ENCODE results near the gene CEP131. TPM values are rescaled to one million over a fixed set of nuclear protein-coding genes. Genes with fewer than 3 reads are reported as not detected.
A peak's percentile ranks its signal among the peaks of the same experiment; 100 is the strongest.

The CEP131 gene
- total RNA-seq, 1 experiment from 2014 or later: 20.2 TPM

DNA sequence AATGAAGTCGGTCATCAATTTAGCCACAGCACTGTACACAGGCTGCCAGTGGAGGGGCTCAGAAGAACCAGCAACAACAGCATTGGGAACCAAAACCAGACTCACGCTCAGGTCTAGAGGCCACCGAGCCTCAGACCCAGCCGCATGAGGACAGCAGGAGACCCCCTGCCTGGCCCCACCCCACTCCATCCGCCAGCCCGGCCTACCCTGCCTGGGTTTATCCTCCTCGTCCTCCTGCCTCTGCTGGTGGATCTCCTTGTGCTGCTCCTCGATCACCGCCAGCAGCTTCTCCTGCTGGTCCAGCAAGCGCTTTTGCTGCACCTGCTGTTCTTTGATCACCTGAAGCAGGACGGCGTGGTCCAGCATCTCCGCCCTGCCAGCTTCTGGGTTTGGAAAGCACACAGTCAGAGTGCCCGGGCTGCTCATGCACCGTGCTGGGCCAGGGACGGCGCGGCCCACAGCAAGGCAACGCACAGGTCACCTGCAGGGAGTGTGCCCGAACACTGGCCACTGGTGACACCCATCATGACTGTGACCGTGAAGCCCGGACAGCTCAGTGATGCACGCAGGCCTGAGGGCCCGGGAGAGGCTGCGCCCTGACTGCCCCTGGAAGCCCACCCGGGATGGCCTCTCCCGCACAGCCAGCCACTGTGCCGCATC lies 24.0 kb upstream of the CEP131 start:
- DNase-seq: no peak
- no peaks in the 10 kb centered on the region for H3K27me3 ChIP-seq (ENCODE audit: control insufficient read depth, insufficient read depth, low read length)
- H3K4me3 ChIP-seq (ENCODE audit: insufficient read depth, low read depth, low read length): no peak overlapping the region
- no peaks in the 10 kb centered on the region; the same call in 1 of the 2 replicates for H3K36me3 ChIP-seq (replicated peaks; ENCODE audit: control insufficient read depth, insufficient read depth, low read length)

GRCh38 chr17:81246343-81246670 lies 23.5 kb upstream of the CEP131 start:
- no peak for DNase-seq
- Histone ChIP-seq H3K4me3 (ENCODE audit: insufficient read depth, low read depth, low read length) (no peak overlapping the region), H3K36me3 (replicated peaks; ENCODE audit: control insufficient read depth, insufficient read depth, low read length) (no peaks in the 10 kb centered on the region; the same call in 1 of the 2 replicates), H3K27me3 (ENCODE audit: control insufficient read depth, insufficient read depth, low read length) (no peaks in the 10 kb centered on the region)

GRCh38 chr17:81245665-81246342 lies 23.0 kb upstream of the CEP131 start:
- H3K36me3 ChIP-seq (replicated peaks; ENCODE audit: control insufficient read depth, insufficient read depth, low read length): peaks cover 4% of the 10 kb centered on the region
- no peak for DNase-seq
- no peak overlapping the region for H3K4me3 ChIP-seq (ENCODE audit: insufficient read depth, low read depth, low read length)
- H3K27me3 ChIP-seq (ENCODE audit: control insufficient read depth, insufficient read depth, low read length): no peaks in the 10 kb centered on the region

- DNase-seq: no peak
- Histone ChIP-seq H3K36me3 (replicated peaks; ENCODE audit: control insufficient read depth, insufficient read depth, low read length) (peaks cover 5% of the 10 kb centered on the region), H3K27me3 (ENCODE audit: control insufficient read depth, insufficient read depth, low read length) (no peaks in the 10 kb centered on the region), H3K4me3 (ENCODE audit: insufficient read depth, low read depth, low read length) (no peak overlapping the region)
Measured at GRCh38 chr17:81245024-81245664, 22.4 kb upstream of the CEP131 start.

DNA sequence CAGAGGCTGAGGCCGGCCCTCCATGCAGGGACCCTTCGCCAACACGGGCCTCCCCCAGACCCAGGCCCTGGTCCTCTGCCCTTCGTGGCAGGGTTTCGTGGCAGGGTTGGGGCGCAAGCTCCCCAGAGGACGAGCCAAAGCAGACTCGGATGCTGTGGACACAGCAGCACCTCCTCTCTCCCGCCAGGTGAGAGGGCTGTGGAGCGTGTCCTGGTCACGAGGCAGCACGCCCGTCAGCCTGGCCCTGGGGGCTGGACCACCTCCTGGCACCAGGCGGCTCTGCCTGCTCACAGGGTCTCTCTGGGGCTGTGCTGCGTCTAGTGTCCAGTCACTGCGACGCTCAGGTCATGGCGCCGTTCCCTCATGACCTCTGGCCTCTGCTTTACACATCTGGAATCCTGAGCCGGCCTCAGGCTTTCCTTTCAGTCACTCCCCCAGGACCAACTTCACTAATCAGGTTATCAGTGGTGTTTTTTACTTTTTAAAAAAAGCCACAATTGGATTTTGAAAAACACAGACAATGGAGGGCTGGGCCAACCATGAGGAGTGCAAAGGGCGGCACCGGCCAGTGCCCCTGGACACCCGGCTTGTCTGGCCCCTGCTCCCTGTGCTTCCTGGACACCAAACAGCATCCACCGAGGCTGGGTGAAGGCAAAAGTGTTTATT lies 21.7 kb upstream of the CEP131 start:
- Histone ChIP-seq H3K27me3 (ENCODE audit: control insufficient read depth, insufficient read depth, low read length) (no peaks in the 10 kb centered on the region), H3K36me3 (replicated peaks; ENCODE audit: control insufficient read depth, insufficient read depth, low read length) (peaks cover 5% of the 10 kb centered on the region), H3K4me3 (ENCODE audit: insufficient read depth, low read depth, low read length) (no peak overlapping the region)
- DNase-seq: no peak

DNA sequence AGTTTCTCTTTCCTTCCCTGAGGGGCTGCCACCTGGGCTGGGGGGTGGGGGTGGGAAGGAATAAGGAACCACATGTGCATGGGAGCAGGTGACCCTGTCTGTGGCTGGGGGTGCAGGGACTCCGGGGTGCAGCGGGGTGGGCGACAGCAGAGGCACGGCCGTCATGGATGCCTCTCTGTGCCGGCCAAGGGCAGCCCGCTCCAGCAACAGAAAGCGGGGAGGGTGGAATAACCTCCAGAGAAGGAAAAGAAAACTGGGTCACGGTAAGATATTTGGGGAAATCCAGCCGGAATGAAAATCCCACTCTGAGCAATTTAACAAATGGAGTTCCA lies 20.5 kb upstream of the CEP131 start:
- Histone ChIP-seq H3K36me3 (replicated peaks; ENCODE audit: control insufficient read depth, insufficient read depth, low read length) (peaks cover 5% of the 10 kb centered on the region), H3K4me3 (ENCODE audit: insufficient read depth, low read depth, low read length) (no peak overlapping the region), H3K27me3 (ENCODE audit: control insufficient read depth, insufficient read depth, low read length) (no peaks in the 10 kb centered on the region)
- no peak for DNase-seq

GRCh38 chr17:81242421-81243332 lies 19.9 kb upstream of the CEP131 start:
- DNase-seq: peak; percentile 79
- Histone ChIP-seq H3K4me3 (ENCODE audit: insufficient read depth, low read depth, low read length) (no peak overlapping the region), H3K27me3 (ENCODE audit: control insufficient read depth, insufficient read depth, low read length) (no peaks in the 10 kb centered on the region), H3K36me3 (replicated peaks; ENCODE audit: control insufficient read depth, insufficient read depth, low read length) (peaks cover 5% of the 10 kb centered on the region)

- no peaks in the 10 kb centered on the region for H3K27me3 ChIP-seq (ENCODE audit: control insufficient read depth, insufficient read depth, low read length)
- no peak overlapping the region for H3K4me3 ChIP-seq (ENCODE audit: insufficient read depth, low read depth, low read length)
- DNase-seq: peak; percentile 98
- H3K36me3 ChIP-seq (replicated peaks; ENCODE audit: control insufficient read depth, insufficient read depth, low read length): peaks cover 5% of the 10 kb centered on the region
Measured at GRCh38 chr17:81241648-81242420, 19.1 kb upstream of the CEP131 start.

GRCh38 chr17:81241203-81241602 lies 18.4 kb upstream of the CEP131 start:
- Histone ChIP-seq H3K36me3 (replicated peaks; ENCODE audit: control insufficient read depth, insufficient read depth, low read length) (peaks cover 5% of the 10 kb centered on the region), H3K4me3 (ENCODE audit: insufficient read depth, low read depth, low read length) (no peak overlapping the region), H3K27me3 (ENCODE audit: control insufficient read depth, insufficient read depth, low read length) (no peaks in the 10 kb centered on the region)
- no peak for DNase-seq

- Histone ChIP-seq H3K36me3 (replicated peaks; ENCODE audit: control insufficient read depth, insufficient read depth, low read length) (peaks cover 5% of the 10 kb centered on the region), H3K4me3 (ENCODE audit: insufficient read depth, low read depth, low read length) (no peak overlapping the region), H3K27me3 (ENCODE audit: control insufficient read depth, insufficient read depth, low read length) (no peaks in the 10 kb centered on the region)
- DNase-seq: no peak
Measured at GRCh38 chr17:81240761-81241160, 18.0 kb upstream of the CEP131 start.

DNA sequence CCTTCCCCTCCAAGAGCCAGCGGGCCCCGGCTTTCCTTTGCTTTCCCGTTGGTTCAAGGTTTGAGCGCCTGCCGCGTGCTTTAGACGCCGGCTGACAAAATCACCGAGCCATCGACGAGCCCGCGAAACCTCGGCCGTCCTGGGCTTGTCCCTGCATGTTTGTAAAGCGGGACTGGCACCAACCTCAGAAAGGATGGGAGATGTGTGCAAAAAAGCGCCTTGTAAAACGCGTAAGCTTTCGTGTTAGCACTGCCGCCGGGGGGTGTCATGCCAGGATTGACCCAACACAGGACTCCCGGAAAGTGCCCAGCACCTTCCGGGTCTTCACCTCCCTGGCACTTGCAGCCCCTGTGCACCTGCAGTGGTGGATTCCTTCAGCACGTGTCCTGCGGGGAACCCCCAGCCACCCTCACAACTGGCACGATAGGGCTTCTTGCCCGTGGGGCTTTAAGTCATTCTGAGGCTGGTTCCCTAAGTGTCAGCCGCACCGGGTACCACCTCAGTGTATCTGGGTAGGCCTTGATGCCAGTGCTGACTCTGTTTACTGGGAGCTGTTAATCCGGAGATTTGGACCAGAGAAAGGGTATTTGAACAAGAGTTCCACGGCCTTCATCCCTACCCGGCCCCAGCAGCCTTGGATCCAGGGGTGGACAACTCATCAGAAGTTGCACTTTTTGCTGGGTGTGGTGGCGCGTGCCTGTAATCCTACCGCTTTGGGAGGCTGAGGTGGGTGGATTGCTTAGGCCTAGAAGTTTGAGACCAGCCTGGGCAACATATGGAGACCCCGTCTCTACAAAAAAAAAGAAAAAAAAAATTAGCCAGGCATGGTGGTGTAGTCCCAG lies 17.2 kb upstream of the CEP131 start:
- H3K4me3 ChIP-seq (ENCODE audit: insufficient read depth, low read depth, low read length): peak overlapping the region; percentile 91
- H3K27me3 ChIP-seq (ENCODE audit: control insufficient read depth, insufficient read depth, low read length): no peaks in the 10 kb centered on the region
- peaks cover 5% of the 10 kb centered on the region for H3K36me3 ChIP-seq (replicated peaks; ENCODE audit: control insufficient read depth, insufficient read depth, low read length)
- DNase-seq: peak; percentile 86

- H3K36me3 ChIP-seq (replicated peaks; ENCODE audit: control insufficient read depth, insufficient read depth, low read length): peaks cover 5% of the 10 kb centered on the region
Measured at GRCh38 chr17:81238815-81239713, 16.3 kb upstream of the CEP131 start, which contains the start of the genes NDUFAF8 and TEPSIN. Gene NDUFAF8 (plus strand): TSS chr17:81239318. CDS start chr17:81239364, 46 bp downstream. Gene TEPSIN (minus strand): TSS chr17:81239055. CDS start chr17:81239033, 22 bp downstream.

More at GRCh38 chr17:81238815-81239713, 16.3 kb upstream of the CEP131 start, which contains the start of the genes NDUFAF8 and TEPSIN:
- no peaks in the 10 kb centered on the region for H3K27me3 ChIP-seq (ENCODE audit: control insufficient read depth, insufficient read depth, low read length)
- H3K4me3 ChIP-seq (ENCODE audit: insufficient read depth, low read depth, low read length): peak within 1 kb of the TSS; percentile 91
- peak; percentile 100 for DNase-seq

Measured in H7 (cell line).